ENCODE data around the gene CDK5RAP2.

- TF ChIP-seq POLR2A (IDR thresholded peaks at IDR 0.05) (no peak), POLR2AphosphoS5 (IDR thresholded peaks at IDR 0.05) (no peak), EP300 (IDR thresholded peaks at IDR 0.05) (no peak), CTCF (IDR thresholded peaks at IDR 0.05) (no peak)
Observed at GRCh38 chr9:120612218-120612617, 32.3 kb upstream of the CDK5RAP2 start.

All from sigmoid colon (tissue), 4 donors.